Esophagus muscularis mucosa (tissue), 4 donors: ENCODE results near the gene AMN1. TPM values are rescaled to one million over a fixed set of nuclear protein-coding genes. Genes with fewer than 3 reads are reported as not detected.

Experiments used
- DNase-seq: peaks from one replicate; pipeline ENCODE4 v3.0.0-alpha.2; 2017; ENCODE audit errors: extremely low spot score
- H3K27ac ChIP-seq, 4 donors: fragments of 200-600 bp; sonication (generic); replicated peaks in 1 of 4; 1 replicate in 3 of 4; 2 replicates in 1 of 4; pipeline ENCODE4 v1.5.1; 2016 to 2019; ENCODE audit warnings: mild to moderate bottlenecking in 1 of 4
- H3K27me3 ChIP-seq, 4 donors: fragments of 200-600 bp; sonication (generic); one replicate each; pipeline versions ENCODE4 v1.5.1 to v1.6.0; 2016 to 2019
- H3K36me3 ChIP-seq, 4 donors: fragments of 200-600 bp; sonication (generic); one replicate each; pipeline ENCODE4 v1.5.1; 2016 to 2019
- H3K4me1 ChIP-seq, 4 donors: fragments of 200-600 bp; sonication (generic); one replicate each; pipeline ENCODE4 v1.5.1; 2016 to 2019
- H3K4me3 ChIP-seq, 4 donors: fragments of 200-600 bp; sonication (generic); 1 replicate in 2 of 4; 2 replicates in 2 of 4; pipeline ENCODE4 v1.5.1; 2016 to 2019; ENCODE audit warnings: mild to moderate bottlenecking in 4 of 4, moderate library complexity in 1 of 4
- H3K9me3 ChIP-seq, 4 donors: fragments of 200-600 bp; sonication (generic); 1 replicate in 3 of 4; 2 replicates in 1 of 4; pipeline ENCODE4 v1.5.1; 2016 to 2019
- CTCF ChIP-seq, 3 experiments: fragments of 200-600 bp in 2 of 3; fragments of 450-650 bp in 1 of 3; sonication (generic) in 2 of 3; IDR thresholded peaks; one replicate each; pipeline ENCODE4 v1.5.1; 2017 to 2019; ENCODE audit warnings: antibody characterized with exemption in 3 of 3, mild to moderate bottlenecking in 2 of 3, moderate library complexity in 1 of 3
- EP300 ChIP-seq: sonication (generic); formaldehyde crosslinking; IDR thresholded peaks from one replicate; pipeline ENCODE4 v1.6.1; 2017; ENCODE audit warnings: antibody characterized with exemption
- POLR2A ChIP-seq: fragments of 450-650 bp; IDR thresholded peaks from one replicate; pipeline ENCODE4 v1.6.1; 2017; ENCODE audit warnings: antibody characterized with exemption, moderate library complexity, mild to moderate bottlenecking, low read depth
- POLR2AphosphoS5 ChIP-seq, 2 donors: sonication (generic); formaldehyde crosslinking; IDR thresholded peaks; one replicate each; pipeline ENCODE4 v1.6.1; 2017; ENCODE audit warnings: antibody characterized with exemption in 2 of 2
- WGBS: methylation state at CpG from one replicate; pipeline ENCODE4 v1.1.5; 2018; 5-methylcytosine and 5-hydroxymethylcytosine counted together
- intact Hi-C: fragments of 100-400 bp; cut with DNase I; formaldehyde crosslinking; loops from one replicate; pipeline ENCODE4 v1.15.1; 2023
- total RNA-seq, 4 donors: library from RNA; depleted of rRNA; stranded (reverse); fragments of >200 nt; gene quantifications; one replicate each; pipeline versions ENCODE4 v1.1.0 to v1.2.1, GENCODE V29; 2016

The AMN1 gene
- total RNA-seq, 4 donors from 2014 or later, result 9.4 to 17.1 (median 11.1) TPM

- no peak overlapping the region for H3K27ac ChIP-seq
- no peaks in the 10 kb centered on the region for H3K27me3 ChIP-seq
- 80% methylated on average over 1 of the region's 1 CpG for WGBS
- intact Hi-C loops, result loop anchor here (5.0 kb wide), 3 partner anchors 307 to 1022 kb away; partner anchors contain the start of gene DNM1L
- no peak overlapping the region for H3K4me3 ChIP-seq
- TF ChIP-seq EP300, result no peak
- no peak for TF ChIP-seq CTCF (IDR thresholded peaks at IDR 0.05)
- TF ChIP-seq POLR2AphosphoS5 (IDR thresholded peaks at IDR 0.05), result no peak
- TF ChIP-seq POLR2A, result no peak
- no peaks in the 10 kb centered on the region for H3K9me3 ChIP-seq
- H3K4me1 ChIP-seq, result peaks cover 6 to 26% (median 22%) of the 10 kb centered on the region in 4 donors
- H3K36me3 ChIP-seq, result no peaks in the 10 kb centered on the region
- DNase-seq, result no peak
Observed at GRCh38 chr12:31655792-31656191, 73.0 kb downstream of the AMN1 start.

- no peak overlapping the region for H3K27ac ChIP-seq
- intact Hi-C loops, result loop anchor here (5.0 kb wide), 3 partner anchors 307 to 1022 kb away; partner anchors contain the start of gene DNM1L
Observed at GRCh38 chr12:31655208-31655607, 73.6 kb downstream of the AMN1 start.

GRCh38 chr12:31651893-31652521 lies 76.8 kb downstream of the AMN1 start:
- H3K4me3 ChIP-seq, result no peak overlapping the region
- intact Hi-C loops, result no loop called here
- no peaks in the 10 kb centered on the region for H3K9me3 ChIP-seq
- DNase-seq, result no peak
- 82% methylated on average over 18 of the region's 18 CpGs for WGBS
- no peaks in the 10 kb centered on the region for H3K27me3 ChIP-seq
- no peak overlapping the region for H3K27ac ChIP-seq
- no peak for TF ChIP-seq POLR2A
- no peak for TF ChIP-seq POLR2AphosphoS5 (IDR thresholded peaks at IDR 0.05)
- no peak for TF ChIP-seq CTCF (IDR thresholded peaks at IDR 0.05)
- TF ChIP-seq EP300, result no peak
- peaks cover 0 to 13% (median 11%) of the 10 kb centered on the region in 4 donors for H3K4me1 ChIP-seq
- no peaks in the 10 kb centered on the region for H3K36me3 ChIP-seq

More at GRCh38 chr12:31655208-31655607, 73.6 kb downstream of the AMN1 start:
- no peak for DNase-seq
- Histone ChIP-seq H3K4me3 (no peak overlapping the region), H3K27me3 (no peaks in the 10 kb centered on the region), H3K36me3 (no peaks in the 10 kb centered on the region), H3K4me1 (peaks cover 4 to 20% (median 18%) of the 10 kb centered on the region in 4 donors), H3K9me3 (no peaks in the 10 kb centered on the region)
- TF ChIP-seq POLR2A (no peak), EP300 (no peak), CTCF (IDR thresholded peaks at IDR 0.05) (no peak), POLR2AphosphoS5 (IDR thresholded peaks at IDR 0.05) (no peak)
- WGBS, result 57% methylated on average over 4 of the region's 4 CpGs

GRCh38 chr12:31650918-31651317 lies 77.9 kb downstream of the AMN1 start:
- intact Hi-C loops, result no loop called here
- DNase-seq, result no peak
- WGBS, result 64% methylated on average over 6 of the region's 6 CpGs
- TF ChIP-seq POLR2AphosphoS5 (IDR thresholded peaks at IDR 0.05), result no peak
- TF ChIP-seq EP300, result peak; percentile 13
- peaks cover 0 to 13% (median 11%) of the 10 kb centered on the region in 4 donors for H3K4me1 ChIP-seq
- H3K9me3 ChIP-seq, result no peaks in the 10 kb centered on the region
- no peak overlapping the region for H3K4me3 ChIP-seq
- no peaks in the 10 kb centered on the region for H3K27me3 ChIP-seq
- no peaks in the 10 kb centered on the region for H3K36me3 ChIP-seq
- no peak overlapping the region for H3K27ac ChIP-seq

GRCh38 chr12:31647086-31647491 lies 81.7 kb downstream of the AMN1 start:
- no peak for DNase-seq
- TF ChIP-seq CTCF (IDR thresholded peaks at IDR 0.05) (no peak), POLR2A (no peak), POLR2AphosphoS5 (IDR thresholded peaks at IDR 0.05) (no peak), EP300 (no peak)
- no peaks in the 10 kb centered on the region for H3K27me3 ChIP-seq
- intact Hi-C loops, result no loop called here
- WGBS, result 75% methylated on average over 7 of the region's 7 CpGs
- H3K4me1 ChIP-seq, result no peaks in the 10 kb centered on the region
- no peaks in the 10 kb centered on the region for H3K36me3 ChIP-seq
- no peaks in the 10 kb centered on the region for H3K9me3 ChIP-seq
- H3K27ac ChIP-seq, result no peak overlapping the region
- no peak overlapping the region for H3K4me3 ChIP-seq
